GM21529 (cell line): ENCODE results near the gene ITGB8.

ENCODE experiments used
- ATAC-seq: cut with Tn5 transposase; IDR thresholded peaks from one replicate; pipeline ENCODE4 v1.9.1; 2021; ENCODE audit not compliant: unreplicated experiment

ITGB8 gene

DNA sequence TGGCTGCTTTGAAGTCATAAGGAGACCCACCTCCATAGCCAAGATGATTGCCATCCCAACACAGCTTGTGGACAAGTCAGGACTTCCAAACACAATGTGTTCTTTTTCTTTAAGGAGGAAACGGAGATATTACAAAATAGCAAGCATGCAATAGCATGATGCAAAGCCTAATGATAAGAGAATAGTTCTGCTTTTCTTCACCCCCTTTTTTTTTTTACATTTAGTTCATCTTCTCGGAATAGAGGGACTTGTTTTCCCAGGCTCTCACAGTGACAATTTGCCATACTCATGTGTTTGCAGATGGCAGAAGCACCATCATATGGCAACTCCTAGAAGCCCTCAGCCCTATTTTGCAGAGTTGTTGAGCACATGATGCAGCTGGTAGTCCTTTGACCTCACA is 119.8 kb downstream of the ITGB8 start:
- no peak for ATAC-seq

GRCh38 chr7:20454202-20454601 is 123.5 kb downstream of the ITGB8 start:
- no peak for ATAC-seq

DNA sequence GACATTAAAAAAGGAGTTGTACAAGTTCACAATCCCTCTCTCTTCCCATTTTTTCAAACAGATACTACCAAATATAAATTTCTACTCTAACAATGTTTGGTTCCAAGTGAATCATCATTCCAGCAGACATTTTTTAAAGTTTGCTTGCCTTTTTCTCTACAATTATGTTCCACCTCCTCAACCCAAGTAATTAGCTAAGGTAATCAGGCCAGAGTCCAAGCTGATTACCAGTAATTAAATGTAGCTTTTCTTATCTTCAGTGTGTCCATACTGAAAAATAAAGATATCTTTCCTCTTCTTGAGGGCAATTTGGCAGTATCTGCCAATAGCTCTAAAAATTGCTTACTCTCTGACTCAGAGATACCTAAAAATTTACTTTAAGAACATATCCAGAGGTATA is 126.0 kb downstream of the ITGB8 start:
- ATAC-seq, result no peak

GRCh38 chr7:20458521-20458920 is 127.8 kb downstream of the ITGB8 start:
- no peak for ATAC-seq

GRCh38 chr7:20459419-20459818 is 128.7 kb downstream of the ITGB8 start:
- no peak for ATAC-seq

GRCh38 chr7:20464891-20465290 is 134.2 kb downstream of the ITGB8 start:
- ATAC-seq, result no peak
